HG02571 (cell line): Measurements from ENCODE around the gene TAF11L13.

Experiments used
- ATAC-seq: cut with Tn5 transposase; IDR thresholded peaks from one replicate; pipeline ENCODE4 v1.9.1; 2021; ENCODE audit warnings: mild to moderate bottlenecking, moderate library complexity; ENCODE audit not compliant: unreplicated experiment

Gene TAF11L13

DNA sequence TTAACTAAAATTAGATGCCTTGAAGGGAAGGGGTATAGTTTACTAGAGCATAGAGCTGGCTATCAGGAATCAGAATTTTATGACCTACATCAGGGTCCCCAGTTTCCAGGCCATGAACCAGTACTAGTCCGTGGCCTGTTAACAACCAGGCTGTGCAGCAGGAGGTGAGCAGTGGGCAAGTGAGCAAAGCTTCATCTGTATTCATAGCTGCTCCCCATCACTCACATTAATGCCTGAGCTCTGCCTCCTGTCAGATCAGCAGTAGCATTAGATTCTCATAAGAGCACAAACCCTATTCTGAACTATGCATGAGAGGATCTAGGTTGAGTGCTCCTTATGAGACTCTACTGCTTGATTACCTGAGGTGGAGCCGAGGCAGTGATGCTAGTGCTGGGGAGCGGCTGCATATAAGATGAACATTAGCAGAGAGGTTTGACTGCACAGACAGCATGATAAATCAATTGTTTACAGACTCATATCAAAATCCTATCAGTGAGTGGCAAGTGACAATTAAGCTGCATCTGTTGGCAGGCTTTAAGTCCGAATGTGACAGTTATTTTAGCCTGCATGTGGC, 47.0 kb downstream of the TAF11L13 start:
- no peak for ATAC-seq

DNA sequence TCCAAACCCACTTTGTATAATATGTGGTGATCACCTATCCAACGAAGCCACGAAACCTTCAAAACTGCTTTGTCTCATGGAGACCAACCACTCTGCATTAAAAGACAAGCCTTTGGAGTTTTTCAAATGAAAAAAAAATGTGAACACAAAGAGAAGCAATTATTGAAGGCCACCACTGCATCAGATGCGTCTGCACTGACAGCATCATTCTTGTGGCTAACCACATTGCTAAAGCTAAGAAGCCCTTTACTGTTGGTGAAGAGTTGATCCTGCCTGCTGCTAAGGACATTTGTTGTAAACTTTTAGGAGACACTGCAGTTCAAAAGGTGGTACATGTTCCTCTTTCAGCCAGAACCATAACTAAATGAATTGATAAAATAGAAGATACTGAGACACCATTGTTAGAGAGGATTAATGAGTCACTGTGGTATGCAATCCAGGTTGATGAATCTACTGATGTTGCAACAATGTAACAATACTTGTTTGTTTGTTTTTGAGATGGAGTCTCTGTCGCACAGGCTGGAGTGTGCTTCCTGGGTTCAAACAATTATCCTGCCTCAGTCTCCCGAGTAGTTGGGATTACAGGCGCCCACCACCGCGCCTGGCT, 47.8 kb downstream of the TAF11L13 start:
- ATAC-seq = no peak

DNA sequence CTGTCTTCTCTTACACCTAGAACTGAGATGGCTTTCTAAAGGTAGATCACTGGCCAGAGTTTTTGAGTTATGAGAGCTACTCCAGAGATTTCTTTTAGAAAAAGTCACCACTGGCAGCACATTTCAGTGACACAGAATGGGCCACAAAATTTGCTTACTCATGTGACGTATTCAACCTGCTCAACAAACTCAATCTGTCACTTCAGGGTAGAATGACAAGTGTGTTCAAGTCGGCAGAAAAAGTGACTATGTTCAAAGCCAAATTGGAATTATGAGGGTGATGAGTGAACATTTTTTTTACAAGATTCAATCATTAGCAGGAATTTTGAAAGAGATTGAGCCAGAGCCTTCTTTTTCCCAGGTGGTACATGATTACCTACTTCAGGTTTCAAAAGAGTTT, 48.8 kb downstream of the TAF11L13 start:
- ATAC-seq = no peak
